GM18499 (cell line): ENCODE data around the gene FHIT.

Source experiments
- ATAC-seq: cut with Tn5 transposase; IDR thresholded peaks from one replicate; pipeline ENCODE4 v1.9.1; 2021; ENCODE audit warnings: moderate number of reproducible peaks; ENCODE audit not compliant: insufficient read depth, unreplicated experiment

FHIT gene

DNA sequence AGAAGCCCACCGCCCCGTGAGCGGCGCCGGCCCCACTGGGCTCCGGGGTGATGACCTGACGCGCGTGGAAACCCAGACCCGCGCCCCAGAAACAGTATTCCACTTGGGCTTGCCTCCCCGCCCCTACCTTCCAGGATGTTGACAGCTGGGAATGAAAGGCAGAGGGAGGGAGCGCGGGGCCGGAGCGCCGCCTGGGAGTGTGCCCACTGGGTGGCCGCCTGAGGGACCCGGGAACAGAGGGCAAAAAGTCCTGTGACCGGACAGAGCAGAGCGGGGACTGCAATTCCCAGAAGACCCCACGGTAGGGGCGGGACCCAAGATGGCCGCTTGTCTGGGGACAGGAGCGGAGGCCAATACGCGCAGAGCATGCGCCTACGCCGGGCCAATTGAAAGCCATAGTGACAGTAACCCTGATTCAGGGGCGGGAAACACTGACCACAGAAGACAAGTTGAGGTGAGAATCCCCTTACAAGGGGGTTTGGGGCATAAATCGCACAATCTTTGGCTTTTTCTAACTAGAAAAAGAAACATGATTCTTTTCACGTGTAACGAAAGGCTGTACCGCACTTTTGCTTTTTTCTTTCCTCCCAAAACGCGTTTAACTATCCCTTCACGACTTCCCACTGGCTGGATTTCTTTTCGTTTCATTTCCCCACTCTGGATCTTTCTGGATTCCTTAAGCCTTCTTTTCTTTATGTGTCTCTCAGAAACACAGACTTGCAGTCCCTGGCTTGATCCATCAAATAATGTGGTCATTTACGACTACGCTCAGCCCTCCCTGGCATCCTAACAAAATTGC is at the start of gene FHIT:
TSS of gene FHIT (minus strand) at position 279 of the 799 bp plus-strand sequence.
- ATAC-seq: peak; percentile 85

DNA sequence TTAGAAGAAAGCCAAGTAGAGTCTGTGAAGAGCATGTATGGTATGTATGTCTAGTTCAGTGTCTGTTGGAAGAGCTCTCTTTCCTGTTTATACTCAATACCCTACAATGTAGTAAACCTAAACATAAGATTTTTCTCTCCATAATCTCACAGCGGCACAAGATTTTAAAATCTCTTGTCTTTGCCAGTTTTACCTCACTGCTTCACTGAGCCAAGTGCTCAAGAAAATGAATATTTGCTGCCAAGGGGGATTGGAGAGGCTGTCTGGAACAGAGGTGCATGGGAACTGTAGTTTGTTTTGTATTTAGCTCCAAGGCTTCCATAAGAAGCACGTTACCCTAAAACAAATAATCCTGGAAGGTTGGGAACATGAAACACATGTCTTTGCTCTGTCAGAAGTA is 49.5 kb upstream of the FHIT start:
- no peak for ATAC-seq

DNA sequence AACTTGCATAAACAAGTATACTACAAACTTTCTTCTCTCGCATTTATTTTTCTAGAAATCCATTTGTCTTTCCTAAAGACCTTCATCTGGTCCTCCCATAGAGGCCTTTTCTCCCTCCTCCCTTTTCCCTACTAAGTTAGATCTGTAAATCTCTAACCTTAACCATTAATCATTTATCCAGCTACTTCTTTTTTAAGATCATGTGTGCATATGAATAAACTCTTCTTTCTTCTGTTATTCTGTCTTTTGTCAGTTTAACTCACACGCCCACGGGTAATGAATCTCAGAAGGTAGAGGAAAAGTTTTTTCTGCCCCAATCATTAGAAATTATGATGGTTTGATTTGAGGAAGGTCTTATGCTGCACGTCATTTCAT is 48.7 kb upstream of the FHIT start:
- ATAC-seq: no peak

DNA sequence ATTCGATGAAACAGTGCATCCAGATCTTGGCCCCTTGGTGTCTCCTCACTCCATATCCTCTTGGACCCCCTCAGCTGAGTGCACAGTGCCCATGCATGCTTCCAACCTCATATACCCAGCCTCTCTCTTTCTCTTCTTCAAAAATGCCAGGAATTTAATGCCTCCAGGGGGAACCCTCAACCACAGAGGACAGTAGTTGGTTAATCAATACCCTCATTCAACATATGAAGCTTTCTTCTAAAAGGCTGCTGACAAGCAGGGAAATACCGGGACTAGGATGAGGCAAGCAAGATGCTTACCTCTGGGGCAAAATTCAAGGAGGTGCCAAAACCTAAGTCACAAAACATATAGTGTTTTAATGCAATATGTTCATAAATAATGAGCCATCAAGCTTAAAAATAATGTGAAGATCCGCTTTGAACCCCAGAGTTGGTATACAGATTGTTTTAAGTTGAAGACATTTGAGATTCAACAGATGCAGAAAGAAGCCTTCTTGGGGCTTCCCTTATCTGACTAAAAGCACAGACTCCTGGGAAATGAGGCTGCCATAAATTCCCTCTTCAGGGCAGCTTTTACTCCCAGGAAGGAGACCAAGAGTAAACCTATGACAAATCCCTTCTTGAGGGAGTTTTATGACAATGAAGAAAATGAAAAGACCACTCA is 48.2 kb upstream of the FHIT start:
- no peak for ATAC-seq

DNA sequence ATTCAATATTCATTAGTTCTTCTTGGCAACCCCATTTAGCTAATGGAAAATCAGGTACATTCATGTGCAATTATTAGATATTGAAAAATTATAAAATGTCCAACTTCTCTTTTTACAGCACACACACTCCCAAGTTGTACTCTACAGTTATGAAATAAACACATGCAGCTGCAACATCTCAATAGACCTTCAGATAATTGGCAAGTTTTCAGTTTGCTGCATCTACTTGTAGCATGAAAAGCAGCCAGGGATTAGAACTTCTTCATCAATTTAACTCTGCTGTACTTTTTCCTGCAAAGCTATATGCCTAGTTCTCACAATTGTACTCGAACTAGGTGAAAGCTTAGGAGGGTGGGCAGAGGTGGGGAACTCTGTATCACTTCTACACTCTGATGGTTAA is 46.6 kb upstream of the FHIT start:
- no peak for ATAC-seq

DNA sequence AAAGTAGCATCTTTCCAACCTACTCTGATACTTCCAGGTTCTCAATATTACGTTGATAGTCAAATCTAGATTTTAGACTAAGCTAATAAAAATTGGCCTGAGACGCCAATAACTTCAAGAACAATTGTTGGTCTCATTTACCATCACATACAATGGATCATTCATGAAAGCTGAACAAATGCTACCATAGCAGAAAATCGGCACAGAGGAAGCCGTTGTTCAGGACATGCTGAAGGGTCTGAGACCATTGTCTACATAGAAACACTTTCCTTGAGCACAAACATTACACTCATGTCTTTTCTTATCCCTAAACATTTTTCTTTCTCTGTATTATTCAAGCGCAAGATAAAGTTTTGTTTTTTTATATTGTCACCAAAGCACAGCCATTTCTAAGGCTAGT is 37.2 kb upstream of the FHIT start:
- no peak for ATAC-seq

DNA sequence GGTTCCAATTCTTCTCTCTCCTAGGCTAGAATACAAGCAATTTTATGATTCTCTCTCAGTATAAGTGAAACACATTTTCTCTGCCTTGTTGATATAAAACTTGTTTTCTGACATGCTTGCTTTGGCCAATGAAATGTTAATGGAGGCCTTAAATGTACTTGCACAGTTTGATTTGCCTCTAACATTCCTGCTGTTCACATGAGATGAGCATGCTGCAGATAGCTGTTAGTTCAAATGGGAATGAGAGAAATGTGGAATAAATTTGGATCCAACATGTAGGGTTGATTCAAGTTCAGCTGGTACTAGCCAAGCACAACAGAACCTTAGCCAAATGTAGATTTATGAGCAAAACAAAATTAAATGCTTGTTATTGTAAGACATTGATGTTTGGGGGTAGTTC is 32.6 kb upstream of the FHIT start:
- ATAC-seq: no peak

DNA sequence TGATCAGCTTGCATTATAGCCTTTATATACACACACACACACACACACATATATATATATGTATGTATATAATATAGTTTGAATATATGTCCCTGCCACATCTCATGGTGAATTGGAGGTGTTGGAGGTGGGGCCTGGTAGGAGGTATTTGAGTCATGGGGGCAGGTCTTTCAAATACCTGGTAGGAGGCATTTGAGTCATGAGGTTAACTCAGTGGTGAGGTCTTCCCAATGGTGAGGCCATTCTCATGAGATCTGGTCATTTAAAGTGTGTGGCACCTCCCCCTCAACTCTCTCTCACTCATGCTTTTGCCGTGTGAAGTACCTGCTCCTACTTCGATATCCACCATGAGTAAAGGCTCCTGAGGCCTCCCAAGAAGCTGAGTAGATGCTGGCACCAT is 27.5 kb upstream of the FHIT start:
- no peak for ATAC-seq

DNA sequence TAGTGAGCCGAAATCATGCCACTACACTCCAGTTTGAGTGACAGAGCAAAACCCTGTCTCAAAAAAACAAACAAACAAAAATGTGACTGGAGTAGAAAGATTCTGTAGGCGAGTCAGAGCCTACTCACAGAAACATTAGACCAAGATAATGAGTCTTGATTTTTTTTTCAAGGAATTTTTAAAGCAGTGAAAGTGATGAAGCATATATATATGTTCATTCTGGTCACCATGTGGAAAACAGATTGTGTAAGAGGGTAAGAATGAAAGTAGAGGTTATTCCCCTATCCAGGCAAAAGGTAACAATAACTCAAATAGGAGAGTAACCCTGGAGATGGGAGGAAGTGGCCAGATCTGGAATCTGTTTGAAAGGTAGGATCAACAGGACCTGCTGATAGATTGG is 26.2 kb upstream of the FHIT start:
- ATAC-seq: no peak

DNA sequence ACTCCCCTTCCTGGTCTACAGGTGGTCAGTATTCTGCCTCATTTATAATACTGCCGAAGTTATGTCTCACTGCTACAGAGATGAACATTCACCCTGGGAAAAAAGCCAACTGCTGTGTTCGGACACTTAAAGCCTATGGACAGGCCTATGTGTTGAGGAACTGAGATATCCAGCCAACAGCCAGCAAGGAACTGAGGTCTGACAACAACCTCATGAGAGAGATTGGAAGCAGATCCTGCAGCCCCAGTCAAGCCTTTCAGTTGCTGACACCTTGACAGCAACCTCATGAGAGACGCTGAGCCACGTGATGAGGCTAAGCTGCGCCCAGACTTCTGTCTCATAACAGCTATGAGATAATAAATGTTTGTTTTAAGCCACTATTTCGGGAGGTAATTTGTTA is 18.2 kb upstream of the FHIT start:
- no peak for ATAC-seq

DNA sequence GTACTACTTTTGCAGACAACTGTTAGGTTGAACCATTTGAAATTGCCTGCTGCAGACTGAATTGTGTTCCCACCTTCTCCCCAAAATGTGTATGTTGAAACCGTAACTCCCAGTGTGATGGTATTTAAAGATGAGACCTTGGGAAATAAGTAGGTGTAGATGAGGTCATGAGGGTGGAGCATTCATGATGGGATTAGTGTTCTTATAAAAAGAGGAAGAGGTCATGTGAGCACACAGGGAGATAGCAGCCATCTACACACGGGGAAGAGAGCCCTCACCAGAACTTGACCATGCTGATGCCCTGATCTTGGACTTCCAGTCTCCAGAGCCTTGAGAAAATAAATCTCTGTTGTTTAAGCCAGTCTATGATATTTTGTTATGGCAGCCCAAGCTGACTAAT is 17.4 kb upstream of the FHIT start:
- no peak for ATAC-seq

DNA sequence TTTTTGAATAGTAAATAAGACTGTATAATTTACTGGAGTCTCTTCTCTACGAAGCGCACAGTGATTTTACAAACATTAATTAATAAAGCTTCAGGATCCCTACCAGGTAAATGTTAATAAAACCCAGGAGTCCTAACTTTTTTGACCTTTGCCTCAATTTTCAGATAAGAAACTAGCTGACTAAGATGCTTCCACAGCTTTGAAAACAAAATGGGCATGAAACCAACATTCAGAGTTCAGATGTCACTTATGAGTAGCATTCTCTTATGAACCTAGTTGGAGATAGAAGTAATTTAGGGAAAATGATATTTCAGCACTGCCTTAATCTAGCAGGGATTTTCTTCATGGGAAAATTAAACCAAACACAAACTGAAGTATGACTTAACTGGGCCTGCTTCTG is 13.0 kb upstream of the FHIT start:
- no peak for ATAC-seq

DNA sequence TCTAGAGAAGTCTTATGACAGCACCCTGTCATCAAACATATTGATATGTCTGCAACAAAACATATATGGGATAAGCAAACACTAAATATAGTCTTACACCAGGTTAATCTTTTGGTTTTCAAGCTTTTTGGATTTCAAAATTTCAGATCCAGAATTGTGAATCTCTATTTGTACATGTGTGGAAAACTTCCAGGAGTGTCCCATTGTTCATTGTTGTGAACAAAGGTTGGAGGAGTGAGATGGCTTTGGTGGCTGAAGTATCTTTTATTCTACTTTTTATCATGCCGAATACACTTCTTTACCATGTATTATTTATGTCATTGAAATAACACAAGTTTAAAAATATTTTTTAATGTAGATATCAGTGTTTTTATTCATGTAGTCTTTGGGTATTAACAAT is 5.9 kb upstream of the FHIT start:
- ATAC-seq: no peak

DNA sequence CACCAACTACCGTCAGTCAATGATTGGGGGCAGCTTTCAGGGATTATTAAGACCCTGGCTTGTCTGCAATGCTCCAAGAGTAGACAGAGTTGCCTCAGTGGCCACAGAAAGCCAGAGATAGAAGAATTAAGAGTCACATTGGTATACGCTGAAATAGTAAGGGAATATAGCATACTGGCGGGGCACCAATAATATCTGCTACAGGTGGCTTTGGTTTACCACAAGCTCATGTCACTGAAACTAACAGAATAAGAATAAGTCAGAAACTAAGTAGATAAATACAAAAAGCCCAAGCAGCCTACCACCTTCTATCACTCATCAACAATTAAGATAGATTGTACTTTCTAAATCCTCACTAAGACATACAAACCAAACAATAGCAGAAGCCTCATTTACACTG is 2.5 kb upstream of the FHIT start:
- ATAC-seq: no peak

DNA sequence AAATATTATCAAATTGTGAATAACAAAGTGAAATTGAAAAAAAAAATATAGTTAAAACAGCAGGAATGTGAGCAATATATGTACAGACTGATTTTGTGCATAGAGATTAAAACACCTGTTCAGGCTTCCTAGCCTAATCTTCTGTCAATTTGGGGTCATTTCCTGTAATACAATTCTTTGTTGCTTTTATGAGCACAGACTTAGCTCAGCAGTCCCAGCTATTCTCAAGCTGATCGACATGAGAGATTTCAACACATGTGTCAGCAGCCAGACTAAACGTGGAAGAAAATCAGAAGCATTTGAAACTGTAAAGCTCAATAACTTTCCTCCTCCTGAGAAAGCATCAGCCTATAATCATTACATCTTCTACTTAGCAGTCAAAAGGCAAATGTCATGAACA is 1.6 kb upstream of the FHIT start:
- ATAC-seq: no peak

DNA sequence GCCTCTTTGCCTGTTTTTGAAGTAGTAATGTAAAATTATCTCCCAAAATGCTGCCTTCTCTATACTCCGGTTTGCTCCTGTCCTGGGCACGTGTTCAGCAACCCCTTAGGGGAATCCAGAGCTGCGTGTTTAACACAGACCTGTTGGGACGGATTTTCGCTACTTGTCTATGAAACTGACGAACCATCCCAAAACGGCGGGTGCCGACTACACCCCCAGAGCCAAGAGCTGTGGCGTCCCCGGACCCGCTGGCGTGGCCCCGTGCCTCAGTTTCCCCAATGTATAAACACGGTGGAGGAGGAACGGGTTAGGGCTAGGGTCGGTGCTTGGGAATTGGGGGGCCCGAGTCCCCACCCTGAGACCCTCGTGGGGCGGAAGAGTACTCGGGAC is 473 bp downstream of the FHIT start:
- ATAC-seq: no peak

DNA sequence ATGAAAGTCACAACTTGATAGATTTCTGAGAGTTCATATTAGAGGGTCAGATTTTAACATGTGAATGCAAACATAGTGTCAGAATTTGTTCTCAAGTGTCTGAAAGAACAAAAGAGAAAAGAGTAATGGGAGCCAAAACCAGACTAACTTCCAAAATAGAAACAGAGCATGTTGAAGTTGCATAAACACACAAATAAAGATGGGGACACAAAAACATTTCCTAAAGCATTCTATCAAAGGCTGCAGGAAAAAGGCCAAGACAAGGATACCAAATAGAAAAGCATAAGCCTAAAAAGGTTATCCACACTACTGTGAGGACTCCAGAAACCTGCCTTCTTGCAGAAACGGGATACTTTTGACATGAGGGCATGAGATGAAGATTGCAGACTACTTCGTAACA is 2.8 kb downstream of the FHIT start:
- ATAC-seq: no peak

DNA sequence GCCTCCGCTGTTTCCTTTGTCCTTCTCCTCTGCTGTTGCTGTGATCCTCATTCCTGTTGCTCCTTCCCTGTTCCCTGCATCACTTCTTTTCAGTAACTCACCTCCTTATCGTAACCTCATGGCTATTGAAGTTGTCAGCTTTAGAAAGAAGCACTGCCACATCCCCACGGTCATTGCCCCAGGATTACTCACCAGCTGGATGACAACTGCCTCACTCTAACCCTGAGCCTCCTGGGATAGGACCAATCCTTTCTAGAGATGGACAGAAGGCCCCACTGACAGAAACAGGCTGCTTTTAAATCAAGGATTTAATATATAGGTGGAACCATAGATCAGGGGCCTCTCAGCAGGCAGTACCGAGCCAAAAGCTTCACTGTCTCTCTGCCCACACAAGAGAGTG is 4.1 kb downstream of the FHIT start:
- ATAC-seq: no peak

DNA sequence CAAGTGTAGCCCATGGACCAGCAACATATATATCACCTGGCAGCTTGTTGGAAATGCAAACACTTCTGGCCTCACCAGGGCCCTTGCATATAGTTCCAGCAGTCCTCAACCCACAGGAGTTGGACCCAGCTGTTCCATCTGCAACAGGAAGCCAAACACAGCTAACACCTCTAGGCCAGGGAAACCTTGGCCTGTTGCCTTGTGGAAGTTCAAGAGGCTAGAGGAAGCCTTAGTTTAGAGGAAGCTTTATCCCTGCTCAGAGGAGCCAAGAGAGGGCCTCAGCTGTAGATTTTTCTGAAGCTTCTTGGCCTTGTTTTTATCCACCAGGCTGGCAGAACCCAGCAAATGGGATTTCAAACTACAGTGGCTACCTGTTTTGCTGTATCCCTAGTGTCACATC is 11.4 kb downstream of the FHIT start:
- no peak for ATAC-seq

DNA sequence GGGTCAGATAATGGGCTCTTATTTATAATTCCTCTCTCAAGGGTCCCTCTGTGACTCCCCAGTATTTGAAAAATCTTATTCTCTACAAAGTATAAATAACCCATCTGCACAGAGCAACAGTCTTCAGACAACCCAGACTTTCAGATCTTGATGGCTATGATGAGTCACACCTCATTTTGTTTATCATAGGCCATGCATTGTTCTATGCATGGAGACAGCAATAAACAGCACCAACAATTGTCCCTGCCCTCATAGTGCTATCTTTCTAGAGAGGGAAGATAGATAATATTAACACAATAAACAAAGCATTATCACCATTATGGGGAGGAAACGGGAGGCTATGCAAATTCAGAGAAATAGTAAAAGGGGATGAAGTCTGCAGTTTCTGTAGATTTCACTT is 13.4 kb downstream of the FHIT start:
- ATAC-seq: no peak

DNA sequence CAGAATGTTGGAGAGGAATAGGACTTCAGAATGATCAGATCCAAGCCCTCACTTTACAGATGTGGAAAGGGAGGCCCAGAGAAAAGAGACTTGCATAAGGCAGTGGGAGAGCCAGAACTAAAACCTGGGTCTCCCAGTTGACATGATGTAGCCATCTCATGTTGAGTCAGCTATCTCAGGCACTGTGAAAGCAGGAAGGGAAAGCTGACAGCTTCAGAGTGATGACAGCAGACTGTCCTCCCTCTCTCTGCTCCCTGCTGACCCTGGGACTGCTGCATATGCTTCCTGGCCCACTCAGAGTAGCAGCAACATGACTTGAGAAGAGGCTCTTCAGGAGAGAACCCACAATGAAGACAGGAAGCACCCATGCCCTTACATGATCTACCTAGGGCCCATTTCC is 14.7 kb downstream of the FHIT start:
- no peak for ATAC-seq

DNA sequence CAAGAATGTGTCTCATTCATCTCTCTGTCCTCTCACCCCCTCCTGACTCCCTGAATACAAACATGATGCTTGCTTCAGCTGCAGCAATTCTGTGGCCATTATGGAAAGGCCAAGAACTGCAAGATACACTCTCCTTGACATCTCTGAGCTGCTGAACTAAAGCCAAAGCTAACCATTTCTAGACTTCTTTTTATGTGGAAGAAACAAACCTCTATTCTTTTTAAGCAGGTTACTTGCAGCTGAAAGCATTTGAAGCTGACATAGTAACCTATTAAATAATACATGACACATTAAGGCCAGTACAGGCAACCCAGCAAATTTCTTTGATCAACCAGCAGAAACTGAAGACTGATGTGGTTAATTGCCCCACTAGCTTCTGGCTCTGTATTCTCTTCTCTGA is 17.5 kb downstream of the FHIT start:
- ATAC-seq: no peak
